Measurements from ENCODE around the gene ANKH. TPM values are rescaled to one million over a fixed set of nuclear protein-coding genes. Genes with fewer than 3 reads are reported as not detected.

The ANKH gene
- total RNA-seq, 1 experiment from 2014 or later: 16.9 TPM

DNA sequence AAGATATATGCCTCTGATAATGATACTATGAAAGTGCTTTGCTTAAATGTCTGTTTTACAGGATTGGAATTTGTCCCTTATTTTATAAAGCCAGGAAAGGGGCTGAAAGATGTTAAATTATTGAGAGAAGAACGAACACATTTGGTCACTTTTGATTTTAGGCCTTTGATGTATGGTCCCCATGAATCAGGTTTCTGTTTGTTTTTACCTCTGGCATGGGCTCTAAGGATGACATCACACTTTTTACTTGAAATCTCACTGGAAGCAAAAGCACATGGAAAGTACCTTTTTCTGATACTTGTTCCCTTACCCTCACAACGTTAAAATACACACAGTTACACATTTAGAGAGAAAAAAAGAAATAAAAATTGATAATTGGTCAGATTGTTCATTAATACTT lies 200.2 kb downstream of the ANKH start:
- DNase-seq (ENCODE audit: low spot score): no peak
- no peak overlapping the region for H3K27ac Mint-ChIP-seq
- no peak overlapping the region for H3K4me3 Mint-ChIP-seq
- CTCF ChIA-PET: no interaction called here
- ATAC-seq: no peak
- H3K36me3 Mint-ChIP-seq: no peaks in the 10 kb centered on the region
- peaks cover 54% of the 10 kb centered on the region for H3K4me1 Mint-ChIP-seq
- POLR2A ChIA-PET: no interaction called here
- TF ChIP-seq TEAD4 (CRISPR knock-in tag; IDR thresholded peaks at IDR 0.05): no peak
- TF ChIP-seq ZNF416 (CRISPR knock-in tag; IDR thresholded peaks at IDR 0.05): no peak
- no peak for TF ChIP-seq KAT7 (CRISPR knock-in tag; IDR thresholded peaks at IDR 0.05; ENCODE audit: borderline replicate concordance)
- no peak for TF ChIP-seq GTF2I (CRISPR knock-in tag; conservative IDR thresholded peaks at IDR 0.05)
- TF ChIP-seq, protein P1, sequence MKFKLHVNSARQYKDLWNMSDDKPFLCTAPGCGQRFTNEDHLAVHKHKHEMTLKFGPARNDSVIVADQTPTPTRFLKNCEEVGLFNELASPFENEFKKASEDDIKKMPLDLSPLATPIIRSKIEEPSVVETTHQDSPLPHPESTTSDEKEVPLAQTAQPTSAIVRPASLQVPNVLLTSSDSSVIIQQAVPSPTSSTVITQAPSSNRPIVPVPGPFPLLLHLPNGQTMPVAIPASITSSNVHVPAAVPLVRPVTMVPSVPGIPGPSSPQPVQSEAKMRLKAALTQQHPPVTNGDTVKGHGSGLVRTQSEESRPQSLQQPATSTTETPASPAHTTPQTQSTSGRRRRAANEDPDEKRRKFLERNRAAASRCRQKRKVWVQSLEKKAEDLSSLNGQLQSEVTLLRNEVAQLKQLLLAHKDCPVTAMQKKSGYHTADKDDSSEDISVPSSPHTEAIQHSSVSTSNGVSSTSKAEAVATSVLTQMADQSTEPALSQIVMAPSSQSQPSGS (CRISPR knock-in tag; IDR thresholded peaks at IDR 0.05; ENCODE audit: borderline replicate concordance, low read depth): no peak
- no peak for TF ChIP-seq TP53 (CRISPR knock-in tag; IDR thresholded peaks at IDR 0.05)
- TF ChIP-seq NR2C2 (CRISPR knock-in tag; IDR thresholded peaks at IDR 0.05): no peak
- TF ChIP-seq ZNF232 (CRISPR knock-in tag; IDR thresholded peaks at IDR 0.05): no peak
- TF ChIP-seq, protein P2, sequence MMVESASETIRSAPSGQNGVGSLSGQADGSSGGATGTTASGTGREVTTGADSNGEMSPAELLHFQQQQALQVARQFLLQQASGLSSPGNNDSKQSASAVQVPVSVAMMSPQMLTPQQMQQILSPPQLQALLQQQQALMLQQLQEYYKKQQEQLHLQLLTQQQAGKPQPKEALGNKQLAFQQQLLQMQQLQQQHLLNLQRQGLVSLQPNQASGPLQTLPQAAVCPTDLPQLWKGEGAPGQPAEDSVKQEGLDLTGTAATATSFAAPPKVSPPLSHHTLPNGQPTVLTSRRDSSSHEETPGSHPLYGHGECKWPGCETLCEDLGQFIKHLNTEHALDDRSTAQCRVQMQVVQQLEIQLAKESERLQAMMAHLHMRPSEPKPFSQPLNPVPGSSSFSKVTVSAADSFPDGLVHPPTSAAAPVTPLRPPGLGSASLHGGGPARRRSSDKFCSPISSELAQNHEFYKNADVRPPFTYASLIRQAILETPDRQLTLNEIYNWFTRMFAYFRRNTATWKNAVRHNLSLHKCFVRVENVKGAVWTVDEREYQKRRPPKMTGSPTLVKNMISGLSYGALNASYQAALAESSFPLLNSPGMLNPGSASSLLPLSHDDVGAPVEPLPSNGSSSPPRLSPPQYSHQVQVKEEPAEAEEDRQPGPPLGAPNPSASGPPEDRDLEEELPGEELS (CRISPR knock-in tag; IDR thresholded peaks at IDR 0.05): no peak
- TF ChIP-seq, protein P3, sequence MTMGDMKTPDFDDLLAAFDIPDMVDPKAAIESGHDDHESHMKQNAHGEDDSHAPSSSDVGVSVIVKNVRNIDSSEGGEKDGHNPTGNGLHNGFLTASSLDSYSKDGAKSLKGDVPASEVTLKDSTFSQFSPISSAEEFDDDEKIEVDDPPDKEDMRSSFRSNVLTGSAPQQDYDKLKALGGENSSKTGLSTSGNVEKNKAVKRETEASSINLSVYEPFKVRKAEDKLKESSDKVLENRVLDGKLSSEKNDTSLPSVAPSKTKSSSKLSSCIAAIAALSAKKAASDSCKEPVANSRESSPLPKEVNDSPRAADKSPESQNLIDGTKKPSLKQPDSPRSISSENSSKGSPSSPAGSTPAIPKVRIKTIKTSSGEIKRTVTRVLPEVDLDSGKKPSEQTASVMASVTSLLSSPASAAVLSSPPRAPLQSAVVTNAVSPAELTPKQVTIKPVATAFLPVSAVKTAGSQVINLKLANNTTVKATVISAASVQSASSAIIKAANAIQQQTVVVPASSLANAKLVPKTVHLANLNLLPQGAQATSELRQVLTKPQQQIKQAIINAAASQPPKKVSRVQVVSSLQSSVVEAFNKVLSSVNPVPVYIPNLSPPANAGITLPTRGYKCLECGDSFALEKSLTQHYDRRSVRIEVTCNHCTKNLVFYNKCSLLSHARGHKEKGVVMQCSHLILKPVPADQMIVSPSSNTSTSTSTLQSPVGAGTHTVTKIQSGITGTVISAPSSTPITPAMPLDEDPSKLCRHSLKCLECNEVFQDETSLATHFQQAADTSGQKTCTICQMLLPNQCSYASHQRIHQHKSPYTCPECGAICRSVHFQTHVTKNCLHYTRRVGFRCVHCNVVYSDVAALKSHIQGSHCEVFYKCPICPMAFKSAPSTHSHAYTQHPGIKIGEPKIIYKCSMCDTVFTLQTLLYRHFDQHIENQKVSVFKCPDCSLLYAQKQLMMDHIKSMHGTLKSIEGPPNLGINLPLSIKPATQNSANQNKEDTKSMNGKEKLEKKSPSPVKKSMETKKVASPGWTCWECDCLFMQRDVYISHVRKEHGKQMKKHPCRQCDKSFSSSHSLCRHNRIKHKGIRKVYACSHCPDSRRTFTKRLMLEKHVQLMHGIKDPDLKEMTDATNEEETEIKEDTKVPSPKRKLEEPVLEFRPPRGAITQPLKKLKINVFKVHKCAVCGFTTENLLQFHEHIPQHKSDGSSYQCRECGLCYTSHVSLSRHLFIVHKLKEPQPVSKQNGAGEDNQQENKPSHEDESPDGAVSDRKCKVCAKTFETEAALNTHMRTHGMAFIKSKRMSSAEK (CRISPR knock-in tag; IDR thresholded peaks at IDR 0.05; ENCODE audit: borderline replicate concordance): no peak
- no peak for TF ChIP-seq OVOL2 (CRISPR knock-in tag; IDR thresholded peaks at IDR 0.05; ENCODE audit: borderline replicate concordance)
- TF ChIP-seq NR1H2 (CRISPR knock-in tag; IDR thresholded peaks at IDR 0.05): no peak
- TF ChIP-seq NFE2L1 (CRISPR knock-in tag; IDR thresholded peaks at IDR 0.05): no peak
- no peak for TF ChIP-seq ZNF671 (CRISPR knock-in tag; IDR thresholded peaks at IDR 0.05)
- TF ChIP-seq SOX15 (CRISPR knock-in tag; IDR thresholded peaks at IDR 0.05): no peak
- no peak for TF ChIP-seq FOXJ3 (CRISPR knock-in tag; IDR thresholded peaks at IDR 0.05; ENCODE audit: borderline replicate concordance)
- peaks cover 1% of the 10 kb centered on the region; the same call in 1 of the 2 replicates for H3K27me3 Mint-ChIP-seq (ENCODE audit: low read depth)
- H3K9me3 Mint-ChIP-seq: no peaks in the 10 kb centered on the region

GRCh38 chr5:14669975-14670374 lies 201.6 kb downstream of the ANKH start:
- CTCF ChIA-PET: interaction anchor here (1.9 kb wide), 1 partner anchor 15 kb away, joined by 8 read pairs; no protein-coding TSS in a partner anchor
- peaks cover 16% of the 10 kb centered on the region for H3K27me3 Mint-ChIP-seq (ENCODE audit: low read depth)
- DNase-seq (ENCODE audit: low spot score): no peak
- ATAC-seq: no peak
- no peak overlapping the region for H3K27ac Mint-ChIP-seq
- H3K4me3 Mint-ChIP-seq: no peak overlapping the region
- H3K9me3 Mint-ChIP-seq: no peaks in the 10 kb centered on the region
- POLR2A ChIA-PET: no interaction called here
- no peaks in the 10 kb centered on the region for H3K36me3 Mint-ChIP-seq
- peaks cover 55% of the 10 kb centered on the region for H3K4me1 Mint-ChIP-seq
- TF ChIP-seq TP53 (CRISPR knock-in tag; IDR thresholded peaks at IDR 0.05): no peak
- TF ChIP-seq NR2C2 (CRISPR knock-in tag; IDR thresholded peaks at IDR 0.05): no peak
- TF ChIP-seq E2F5 (CRISPR knock-in tag; IDR thresholded peaks at IDR 0.05): no peak
- TF ChIP-seq, protein P2 (CRISPR knock-in tag; IDR thresholded peaks at IDR 0.05): no peak
- TF ChIP-seq ERG (CRISPR knock-in tag; IDR thresholded peaks at IDR 0.05): no peak
- no peak for TF ChIP-seq NFYB (CRISPR knock-in tag; conservative IDR thresholded peaks at IDR 0.05; ENCODE audit: low read depth)
- TF ChIP-seq EMX1 (CRISPR knock-in tag; IDR thresholded peaks at IDR 0.05): no peak
- no peak for TF ChIP-seq ZNF232 (CRISPR knock-in tag; IDR thresholded peaks at IDR 0.05)
